ENCODE measurements around the gene DVL1. TPM values are rescaled to one million over a fixed set of nuclear protein-coding genes. Genes with fewer than 3 reads are reported as not detected.
"Not testable (repeated sequence)": the region's sequence is repeated elsewhere in the genome, so short reads cannot be mapped to it uniquely, and the experiment has no call there.

DVL1 gene
- polyA plus RNA-seq, 1 donor = 48.7 TPM

DNA sequence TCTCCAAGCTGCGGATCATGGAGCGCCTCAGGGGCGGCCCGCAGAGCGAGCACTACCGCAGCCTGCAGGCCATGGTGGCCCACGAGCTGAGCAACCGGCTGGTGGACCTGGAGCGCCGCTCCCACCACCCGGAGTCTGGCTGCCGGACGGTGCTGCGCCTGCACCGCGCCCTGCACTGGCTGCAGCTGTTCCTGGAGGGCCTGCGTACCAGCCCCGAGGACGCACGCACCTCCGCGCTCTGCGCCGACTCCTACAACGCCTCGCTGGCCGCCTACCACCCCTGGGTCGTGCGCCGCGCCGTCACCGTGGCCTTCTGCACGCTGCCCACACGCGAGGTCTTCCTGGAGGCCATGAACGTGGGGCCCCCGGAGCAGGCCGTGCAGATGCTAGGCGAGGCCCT lies 21.9 kb downstream of the DVL1 start:
- DNase-seq (ENCODE audit: low read depth) = no peak

- no peak for DNase-seq (ENCODE audit: low read depth)
Observed at GRCh38 chr1:1326075-1326605, 23.1 kb downstream of the DVL1 start.

- DNase-seq (ENCODE audit: low read depth) = no peak
Observed at GRCh38 chr1:1325288-1326074, 23.7 kb downstream of the DVL1 start.

- DNase-seq (ENCODE audit: low read depth) = peak; percentile 64
Observed at GRCh38 chr1:1324524-1325287, 24.5 kb downstream of the DVL1 start, which contains the start of the genes CPTP and INTS11. TSS of gene CPTP (plus strand) at chr1:1324802. CDS start at chr1:1326911, 2,109 bp downstream. TSS of gene INTS11 (minus strand) at chr1:1324660. CDS start at chr1:1324608, 52 bp downstream.

DNA sequence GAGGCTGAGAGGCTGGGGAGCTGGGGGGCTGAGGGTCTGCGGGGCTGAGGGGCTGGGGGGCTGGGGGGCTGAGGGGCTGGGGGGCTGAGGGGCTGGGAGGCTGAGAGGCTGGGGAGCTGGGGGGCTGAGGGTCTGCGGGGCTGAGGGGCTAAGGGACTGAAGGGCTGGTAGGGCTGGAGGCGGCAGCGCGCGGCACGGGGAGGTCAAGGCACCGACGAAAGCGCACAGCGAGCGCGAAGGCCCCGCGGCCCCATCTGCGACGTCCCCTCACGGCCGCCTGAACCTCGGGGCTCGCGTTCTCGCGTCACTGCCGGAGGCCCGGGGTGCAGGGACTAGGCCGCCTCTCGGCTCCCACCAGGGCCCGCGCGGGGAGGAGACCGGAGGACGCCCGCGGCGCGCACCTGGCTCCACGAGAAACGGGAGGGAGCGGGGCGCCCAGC lies 25.1 kb downstream of the DVL1 start:
- DNase-seq (ENCODE audit: low read depth) = no peak

GRCh38 chr1:1322952-1323351 lies 26.3 kb downstream of the DVL1 start:
- no peak for DNase-seq (ENCODE audit: low read depth)

DNA sequence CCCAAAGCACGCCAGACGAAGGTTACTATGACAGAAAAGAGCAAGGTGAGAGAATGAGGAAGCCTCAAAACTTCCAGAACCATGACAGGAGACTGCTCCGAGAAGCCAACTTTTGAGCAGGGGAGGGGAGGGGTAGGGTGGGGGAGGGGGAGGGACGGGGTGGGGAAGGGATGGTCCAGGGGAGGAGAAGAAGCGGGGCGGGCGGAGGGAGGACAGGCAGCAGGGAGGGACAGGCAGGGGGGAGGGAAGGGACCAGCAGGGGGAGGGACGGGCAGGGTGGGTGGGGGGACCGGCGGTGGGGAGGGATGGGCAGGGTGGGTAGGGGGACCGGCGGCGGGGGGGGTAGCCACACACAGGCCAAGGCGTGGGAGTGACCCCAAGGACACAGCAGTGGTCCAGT lies 26.8 kb downstream of the DVL1 start:
- no peak for DNase-seq (ENCODE audit: low read depth)

- no peak for DNase-seq (ENCODE audit: low read depth)
Observed at GRCh38 chr1:1321477-1321876, 27.7 kb downstream of the DVL1 start.

GRCh38 chr1:1320666-1321448 lies 28.4 kb downstream of the DVL1 start:
- DNase-seq (ENCODE audit: low read depth) = no peak

DNA sequence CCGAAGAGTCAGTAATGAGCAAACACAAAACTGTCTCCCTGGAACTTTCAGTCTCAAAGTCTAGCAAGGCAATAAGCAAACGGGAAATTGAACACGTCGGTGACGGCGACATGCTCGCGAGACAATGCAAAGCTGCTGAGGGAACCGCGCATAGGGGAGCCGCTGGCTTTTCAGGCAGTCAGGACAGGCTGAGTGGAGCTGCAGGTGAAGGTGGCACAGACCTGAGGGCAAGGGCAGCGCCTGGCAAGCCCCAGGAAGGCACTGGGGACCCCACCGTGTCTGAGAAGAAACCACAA lies 29.6 kb downstream of the DVL1 start:
- no peak for DNase-seq (ENCODE audit: low read depth)

DNA sequence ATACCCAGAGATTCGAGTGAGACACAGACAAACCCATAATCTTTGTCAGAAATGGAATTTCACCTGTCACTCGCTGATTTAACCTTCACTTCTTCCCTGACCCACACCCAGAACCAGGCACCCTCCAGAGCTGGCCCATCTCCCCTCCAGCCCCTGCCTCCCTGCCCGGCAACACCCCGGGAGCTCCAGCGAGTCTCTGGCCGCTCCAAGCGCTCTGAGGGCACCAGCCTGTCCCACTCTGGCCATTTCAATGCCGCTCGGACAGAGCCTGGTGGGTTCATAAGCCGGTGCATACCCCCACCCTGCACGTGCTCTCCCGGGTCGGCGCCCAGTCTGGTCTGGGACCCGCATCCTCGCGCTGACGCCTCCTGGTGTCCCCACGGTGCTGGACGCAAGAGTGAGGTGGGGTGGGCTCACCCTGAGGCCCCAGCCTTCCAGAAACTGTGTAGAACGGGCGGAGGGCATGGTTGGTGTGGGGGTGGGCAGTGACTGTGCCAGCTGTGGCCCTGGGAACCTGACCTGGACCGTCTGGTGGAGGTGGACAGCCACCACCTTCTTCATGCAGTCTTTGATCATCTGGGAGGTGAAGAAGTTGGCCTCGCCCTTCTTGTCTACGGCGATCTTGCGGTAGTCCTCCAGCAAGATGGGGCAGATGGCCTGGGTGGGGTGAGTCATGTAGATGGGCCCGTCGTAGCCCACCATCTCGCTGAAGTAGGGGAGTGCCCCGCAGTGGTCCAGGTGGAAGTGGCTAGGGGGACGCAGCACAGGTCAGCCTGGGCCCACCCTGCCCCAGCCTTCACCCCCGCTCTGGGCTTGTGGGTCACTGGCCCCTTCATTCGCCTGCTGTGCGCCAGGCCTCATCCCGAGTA lies 30.2 kb downstream of the DVL1 start:
- no peak for DNase-seq (ENCODE audit: low read depth)

DNA sequence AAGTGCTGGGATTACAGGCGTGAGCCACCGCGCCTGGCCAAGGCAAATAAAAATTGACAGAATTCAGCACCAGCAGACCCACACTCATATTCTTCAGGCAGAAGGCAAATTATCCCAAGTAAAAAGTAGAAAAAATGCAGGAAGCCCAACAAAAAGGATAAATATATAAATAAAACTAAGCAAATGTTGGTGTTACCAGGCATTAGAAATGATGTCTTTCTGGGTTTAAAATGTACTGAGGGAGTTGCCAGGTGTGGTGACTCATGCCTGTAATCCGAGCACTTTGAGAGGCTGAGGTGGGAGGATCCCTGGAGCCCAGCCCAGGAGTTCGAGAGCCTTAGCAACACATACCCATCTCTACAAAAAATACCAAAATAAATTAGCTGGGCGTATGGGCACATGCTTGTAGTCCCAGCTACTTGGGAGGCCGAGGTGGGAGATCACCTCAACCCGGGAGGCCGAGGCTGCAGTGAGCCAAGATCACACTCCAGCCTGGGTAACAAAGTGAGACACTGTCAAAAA lies 31.0 kb downstream of the DVL1 start:
- no peak for DNase-seq (ENCODE audit: low read depth)

GRCh38 chr1:1317420-1317819 lies 31.8 kb downstream of the DVL1 start:
- no peak for DNase-seq (ENCODE audit: low read depth)

GRCh38 chr1:1316199-1316598 lies 33.0 kb downstream of the DVL1 start:
- not testable (repeated sequence) for DNase-seq (ENCODE audit: low read depth)

DNA sequence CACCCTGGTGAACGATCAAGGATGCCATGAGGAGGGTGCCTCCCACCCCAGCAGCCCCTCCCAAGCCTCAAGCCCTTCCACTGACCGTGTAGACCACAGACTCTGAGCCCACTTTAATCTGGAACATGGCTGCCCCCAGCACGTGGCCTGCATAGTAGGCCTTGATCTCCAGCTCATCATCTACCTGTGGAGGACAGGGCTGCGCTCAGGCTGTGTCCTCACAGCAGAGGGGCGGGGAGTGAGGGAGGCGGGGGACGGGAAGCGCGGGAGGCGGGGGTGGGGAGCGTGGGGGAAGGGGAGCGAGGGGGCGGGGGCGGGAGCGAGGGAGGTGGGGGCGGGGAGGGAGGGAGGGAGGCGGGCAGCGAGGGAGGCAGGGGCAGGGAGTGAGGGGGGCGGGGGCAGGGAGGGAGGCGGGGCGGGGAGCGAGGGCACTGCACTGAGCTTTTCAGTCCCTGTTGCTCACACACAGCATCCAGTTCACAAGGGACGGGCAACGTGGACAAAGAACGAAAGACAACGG lies 33.7 kb downstream of the DVL1 start:
- no peak for DNase-seq (ENCODE audit: low read depth)

DNA sequence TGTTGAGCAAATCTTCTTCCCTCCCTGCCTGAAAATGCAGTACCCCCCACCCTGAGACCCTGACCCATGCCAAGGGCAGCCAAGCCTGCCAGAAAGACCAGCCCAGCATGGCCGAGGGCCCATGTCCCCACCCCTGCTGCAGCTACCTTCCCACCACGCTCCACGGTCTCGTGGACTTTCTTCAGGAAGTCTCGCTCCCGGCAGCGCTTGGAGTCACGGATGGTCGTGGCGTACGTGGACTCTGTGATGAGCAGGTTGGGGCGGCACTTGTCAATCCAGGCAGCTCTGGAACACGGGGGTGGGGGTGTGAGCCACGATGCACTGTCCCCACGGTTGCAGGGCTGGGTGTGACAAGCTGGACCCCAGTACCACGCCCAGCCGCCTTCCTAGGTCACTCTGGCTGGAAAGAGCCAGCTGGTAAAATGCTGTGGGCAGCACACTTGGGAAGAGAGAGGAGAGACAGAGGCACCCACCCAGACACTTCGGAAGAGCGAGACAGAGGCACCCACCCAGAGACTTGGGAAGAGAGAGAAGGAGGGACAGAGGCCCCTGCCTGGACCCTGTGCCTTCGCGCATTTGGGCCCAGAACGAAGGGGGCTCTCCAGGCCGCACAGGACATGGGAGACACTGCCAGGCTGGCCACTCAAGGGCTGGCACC lies 34.4 kb downstream of the DVL1 start:
- DNase-seq (ENCODE audit: low read depth) = no peak

DNA sequence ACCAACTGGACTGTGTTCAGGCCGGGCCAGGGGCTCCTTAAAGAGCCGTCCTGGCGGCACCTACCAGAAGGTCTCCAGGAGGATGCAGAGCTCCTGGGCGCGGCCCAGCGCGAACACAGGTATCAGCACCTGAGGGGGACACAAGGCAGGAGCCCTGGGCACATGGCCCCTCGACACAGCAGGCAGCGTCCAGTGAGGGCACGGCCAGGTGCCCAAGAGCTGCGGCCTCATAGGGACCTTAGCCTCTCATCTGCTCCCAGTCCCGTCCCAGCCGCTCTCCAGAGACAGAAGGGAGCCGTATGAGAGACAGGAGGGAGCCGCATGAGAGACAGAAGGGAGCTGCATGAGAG lies 35.0 kb downstream of the DVL1 start:
- no peak for DNase-seq (ENCODE audit: low read depth)

DNA sequence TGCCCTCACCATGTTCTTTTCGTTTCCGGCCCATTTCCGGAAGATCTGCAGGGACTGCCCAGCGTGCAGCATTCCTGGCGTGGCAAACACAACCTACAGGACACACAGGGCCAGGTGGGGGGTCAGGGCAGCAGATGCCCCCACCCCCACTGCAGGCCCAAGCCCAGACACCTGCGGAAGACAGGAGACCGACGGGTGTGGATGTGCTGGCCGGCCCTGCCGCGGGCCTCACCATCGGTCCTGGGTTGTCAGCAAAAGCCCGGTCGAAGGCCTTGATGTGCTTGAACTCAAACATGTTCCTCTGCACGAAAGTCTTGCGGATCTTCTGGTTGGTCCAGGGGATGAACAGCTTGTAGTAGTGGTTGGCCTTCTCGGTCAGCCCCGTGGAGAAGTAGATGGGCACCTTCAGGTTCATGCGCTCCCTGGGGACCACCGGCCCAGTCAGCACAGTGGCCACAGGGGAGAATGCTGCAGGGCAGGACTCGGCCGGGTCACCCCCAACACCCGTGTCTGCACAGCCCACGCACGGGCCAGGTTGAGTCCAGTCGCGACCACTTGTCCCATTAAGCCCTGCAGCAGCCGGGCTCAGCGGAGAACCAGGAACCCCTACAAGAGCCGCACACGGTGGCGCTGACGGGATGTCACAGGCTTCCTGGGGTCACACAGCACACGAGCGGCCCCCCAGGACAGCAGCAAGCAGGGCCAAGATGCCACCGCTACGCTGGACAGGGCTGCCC lies 35.5 kb downstream of the DVL1 start:
- DNase-seq (ENCODE audit: low read depth) = no peak

All from forelimb muscle (tissue), 1 donor.